SKM-1 (cell line): ENCODE measurements around the gene PRDM2.

Source experiments
- DNase-seq: peaks from one replicate; lab custom pipeline; 2025; ENCODE audit not compliant: unreplicated experiment; lab: John Stamatoyannopoulos, UW

PRDM2 gene

GRCh38 chr1:13763991-13764390 is 64.0 kb downstream of the PRDM2 start:
- DNase-seq, result no peak

- no peak for DNase-seq
Observed at GRCh38 chr1:13764588-13765332, 64.8 kb downstream of the PRDM2 start.

- DNase-seq, result no peak
Observed at GRCh38 chr1:13766592-13767564, 66.9 kb downstream of the PRDM2 start.

- DNase-seq, result no peak
Observed at GRCh38 chr1:13769212-13769611, 69.2 kb downstream of the PRDM2 start.

- no peak for DNase-seq
Observed at GRCh38 chr1:13769830-13770229, 69.8 kb downstream of the PRDM2 start.

GRCh38 chr1:13770743-13771142 is 70.8 kb downstream of the PRDM2 start:
- DNase-seq, result no peak

- DNase-seq, result no peak
Observed at GRCh38 chr1:13771745-13772144, 71.8 kb downstream of the PRDM2 start.

GRCh38 chr1:13772271-13772670 is 72.3 kb downstream of the PRDM2 start:
- DNase-seq, result no peak

GRCh38 chr1:13774121-13774520 is 74.1 kb downstream of the PRDM2 start:
- DNase-seq, result no peak

GRCh38 chr1:13775459-13775858 is 75.5 kb downstream of the PRDM2 start:
- DNase-seq, result no peak

GRCh38 chr1:13775916-13776315 is 75.9 kb downstream of the PRDM2 start:
- no peak for DNase-seq

GRCh38 chr1:13778431-13778830 is 78.4 kb downstream of the PRDM2 start:
- DNase-seq, result no peak

GRCh38 chr1:13779930-13780329 is 79.9 kb downstream of the PRDM2 start:
- DNase-seq, result no peak

GRCh38 chr1:13780780-13781179 is 80.8 kb downstream of the PRDM2 start:
- DNase-seq, result no peak

- DNase-seq, result no peak
Observed at GRCh38 chr1:13781228-13781627, 81.2 kb downstream of the PRDM2 start.

- DNase-seq, result no peak
Observed at GRCh38 chr1:13781907-13782633, 82.1 kb downstream of the PRDM2 start.

- no peak for DNase-seq
Observed at GRCh38 chr1:13782634-13783360, 82.8 kb downstream of the PRDM2 start.

- no peak for DNase-seq
Observed at GRCh38 chr1:13783551-13783950, 83.6 kb downstream of the PRDM2 start.

- DNase-seq, result no peak
Observed at GRCh38 chr1:13784971-13785370, 85.0 kb downstream of the PRDM2 start.

GRCh38 chr1:13786541-13786940 is 86.6 kb downstream of the PRDM2 start:
- DNase-seq, result no peak

- no peak for DNase-seq
Observed at GRCh38 chr1:13788795-13789194, 88.8 kb downstream of the PRDM2 start.
